ENCODE data around the gene BICRA.
A peak's percentile ranks its signal among the peaks of the same experiment; 100 is the strongest.

Gene BICRA

GRCh38 chr19:47608074-47608918 lies 638 bp upstream of the BICRA start:
- peak; percentile 97 for DNase-seq (ENCODE audit: extremely low read depth, insufficient read length)
- peak; percentile 25 for TF ChIP-seq CTCF (IDR thresholded peaks at IDR 0.05; ENCODE audit: insufficient read depth, low read length, poor library complexity, severe bottlenecking)

GRCh38 chr19:47609906-47610894 lies 1.3 kb downstream of the BICRA start:
- peak overlapping the region; percentile 87 for H3K4me3 ChIP-seq (replicated peaks; ENCODE audit: low read depth, low read length)
- peak; percentile 45 for DNase-seq (ENCODE audit: extremely low read depth, insufficient read length)
- TF ChIP-seq CTCF (IDR thresholded peaks at IDR 0.05; ENCODE audit: insufficient read depth, low read length, poor library complexity, severe bottlenecking): no peak
- H3K36me3 ChIP-seq (ENCODE audit: control insufficient read depth, insufficient read depth, low read length): no peaks in the 10 kb centered on the region; the same call in none of the 2 replicates
- no peaks in the 10 kb centered on the region for H3K27me3 ChIP-seq (replicated peaks; ENCODE audit: control insufficient read depth, insufficient read depth, low read length)

More at GRCh38 chr19:47608074-47608918, 638 bp upstream of the BICRA start:
- Histone ChIP-seq H3K36me3 (ENCODE audit: control insufficient read depth, insufficient read depth, low read length) (no peaks in the 10 kb centered on the region), H3K27me3 (replicated peaks; ENCODE audit: control insufficient read depth, insufficient read depth, low read length) (no peaks in the 10 kb centered on the region), H3K4me3 (replicated peaks; ENCODE audit: low read depth, low read length) (peak overlapping the region; percentile 92)

- Histone ChIP-seq H3K4me3 (replicated peaks; ENCODE audit: low read depth, low read length) (peak overlapping the region; percentile 87; the same call in 1 of the 2 replicates), H3K27me3 (replicated peaks; ENCODE audit: control insufficient read depth, insufficient read depth, low read length) (no peaks in the 10 kb centered on the region), H3K36me3 (ENCODE audit: control insufficient read depth, insufficient read depth, low read length) (no peaks in the 10 kb centered on the region; the same call in none of the 2 replicates)
- TF ChIP-seq CTCF (IDR thresholded peaks at IDR 0.05; ENCODE audit: insufficient read depth, low read length, poor library complexity, severe bottlenecking): no peak
- no peak for DNase-seq (ENCODE audit: extremely low read depth, insufficient read length)
These were observed 2.0 kb downstream of the BICRA start for GRCh38 chr19:47610902-47611301.

DNA sequence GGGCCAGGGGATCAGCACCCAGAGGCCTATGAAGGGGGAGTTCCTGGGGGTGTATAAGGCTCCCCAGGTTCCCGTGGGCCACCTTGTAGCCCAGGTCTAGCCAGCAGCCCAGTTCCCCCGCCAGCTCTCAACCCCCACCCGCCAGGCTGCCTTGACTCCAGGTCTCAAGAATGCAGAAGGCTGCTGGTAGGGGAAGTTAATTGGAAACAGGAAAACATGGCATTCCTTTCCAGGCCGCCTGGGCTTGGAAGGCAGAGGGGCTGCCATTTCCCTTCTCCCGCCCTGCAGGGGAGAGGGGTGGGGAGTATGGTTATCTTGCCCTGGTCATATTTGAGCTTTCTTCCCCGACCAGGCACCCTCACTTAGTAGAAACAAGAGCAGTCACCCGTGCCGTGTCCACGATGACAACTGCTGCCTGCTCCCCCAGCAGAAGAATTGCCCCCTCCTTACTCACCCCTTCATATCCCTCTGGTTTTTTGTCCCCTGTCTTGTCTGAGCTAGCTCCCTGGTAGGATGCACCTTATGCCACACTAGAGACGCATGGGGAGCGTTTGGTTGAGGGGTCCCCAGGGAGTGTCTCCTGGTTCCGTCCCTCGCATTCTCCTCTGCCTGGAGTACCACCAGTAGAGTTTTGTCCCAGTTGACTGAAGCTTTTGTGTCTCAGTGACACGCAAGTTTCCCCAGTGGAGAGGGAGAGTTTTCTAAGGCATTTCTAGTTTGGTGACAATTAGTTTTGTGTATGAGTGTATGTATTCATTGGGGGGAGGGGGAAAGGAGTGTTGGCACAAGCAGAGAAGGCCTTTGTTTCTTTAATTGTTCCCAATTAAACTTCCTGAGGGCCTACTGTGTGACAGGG lies 4.5 kb downstream of the BICRA start:
- TF ChIP-seq CTCF (IDR thresholded peaks at IDR 0.05; ENCODE audit: insufficient read depth, low read length, poor library complexity, severe bottlenecking): no peak
- H3K36me3 ChIP-seq (ENCODE audit: control insufficient read depth, insufficient read depth, low read length): no peaks in the 10 kb centered on the region; the same call in none of the 2 replicates
- no peak for DNase-seq (ENCODE audit: extremely low read depth, insufficient read length)
- no peaks in the 10 kb centered on the region for H3K27me3 ChIP-seq (replicated peaks; ENCODE audit: control insufficient read depth, insufficient read depth, low read length)
- H3K4me3 ChIP-seq (replicated peaks; ENCODE audit: low read depth, low read length): no peak overlapping the region

GRCh38 chr19:47614021-47614295 lies 5.0 kb downstream of the BICRA start:
- Histone ChIP-seq H3K4me3 (replicated peaks; ENCODE audit: low read depth, low read length) (no peak overlapping the region), H3K36me3 (ENCODE audit: control insufficient read depth, insufficient read depth, low read length) (no peaks in the 10 kb centered on the region; the same call in none of the 2 replicates), H3K27me3 (replicated peaks; ENCODE audit: control insufficient read depth, insufficient read depth, low read length) (no peaks in the 10 kb centered on the region)
- TF ChIP-seq CTCF (IDR thresholded peaks at IDR 0.05; ENCODE audit: insufficient read depth, low read length, poor library complexity, severe bottlenecking): no peak
- DNase-seq (ENCODE audit: extremely low read depth, insufficient read length): no peak
